Measurements from ENCODE around the gene PAQR5. TPM values are rescaled to one million over a fixed set of nuclear protein-coding genes. Genes with fewer than 3 reads are reported as not detected.
"Not testable (repeated sequence)": the region's sequence is repeated elsewhere in the genome, so short reads cannot be mapped to it uniquely, and the experiment has no call there.

Gene PAQR5
- total RNA-seq, 1 donor from 2014 or later: 1.5 TPM

GRCh38 chr15:69380726-69381105, 82.0 kb downstream of the PAQR5 start:
- H3K9me3 Mint-ChIP-seq (ENCODE audit: unreplicated experiment): no peaks in the 10 kb centered on the region
- no peaks in the 10 kb centered on the region for H3K27me3 Mint-ChIP-seq (ENCODE audit: unreplicated experiment)
- TF ChIP-seq, protein P1, sequence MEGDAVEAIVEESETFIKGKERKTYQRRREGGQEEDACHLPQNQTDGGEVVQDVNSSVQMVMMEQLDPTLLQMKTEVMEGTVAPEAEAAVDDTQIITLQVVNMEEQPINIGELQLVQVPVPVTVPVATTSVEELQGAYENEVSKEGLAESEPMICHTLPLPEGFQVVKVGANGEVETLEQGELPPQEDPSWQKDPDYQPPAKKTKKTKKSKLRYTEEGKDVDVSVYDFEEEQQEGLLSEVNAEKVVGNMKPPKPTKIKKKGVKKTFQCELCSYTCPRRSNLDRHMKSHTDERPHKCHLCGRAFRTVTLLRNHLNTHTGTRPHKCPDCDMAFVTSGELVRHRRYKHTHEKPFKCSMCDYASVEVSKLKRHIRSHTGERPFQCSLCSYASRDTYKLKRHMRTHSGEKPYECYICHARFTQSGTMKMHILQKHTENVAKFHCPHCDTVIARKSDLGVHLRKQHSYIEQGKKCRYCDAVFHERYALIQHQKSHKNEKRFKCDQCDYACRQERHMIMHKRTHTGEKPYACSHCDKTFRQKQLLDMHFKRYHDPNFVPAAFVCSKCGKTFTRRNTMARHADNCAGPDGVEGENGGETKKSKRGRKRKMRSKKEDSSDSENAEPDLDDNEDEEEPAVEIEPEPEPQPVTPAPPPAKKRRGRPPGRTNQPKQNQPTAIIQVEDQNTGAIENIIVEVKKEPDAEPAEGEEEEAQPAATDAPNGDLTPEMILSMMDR (IDR thresholded peaks at IDR 0.05): no peak
- H3K36me3 Mint-ChIP-seq (ENCODE audit: unreplicated experiment): no peaks in the 10 kb centered on the region
- no peaks in the 10 kb centered on the region for H3K4me1 Mint-ChIP-seq (ENCODE audit: unreplicated experiment)
- no peak overlapping the region for H3K4me3 Mint-ChIP-seq (ENCODE audit: unreplicated experiment)
- DNase-seq (ENCODE audit: extremely low spot score, unreplicated experiment): no peak
- no peak overlapping the region for H3K27ac Mint-ChIP-seq (ENCODE audit: unreplicated experiment)

GRCh38 chr15:69382176-69382575, 83.5 kb downstream of the PAQR5 start:
- DNase-seq (ENCODE audit: extremely low spot score, unreplicated experiment); H3K27ac Mint-ChIP-seq (ENCODE audit: unreplicated experiment); H3K4me3 Mint-ChIP-seq (ENCODE audit: unreplicated experiment); H3K9me3 Mint-ChIP-seq (ENCODE audit: unreplicated experiment); H3K27me3 Mint-ChIP-seq (ENCODE audit: unreplicated experiment); H3K4me1 Mint-ChIP-seq (ENCODE audit: unreplicated experiment); H3K36me3 Mint-ChIP-seq (ENCODE audit: unreplicated experiment): not testable (repeated sequence)

DNA sequence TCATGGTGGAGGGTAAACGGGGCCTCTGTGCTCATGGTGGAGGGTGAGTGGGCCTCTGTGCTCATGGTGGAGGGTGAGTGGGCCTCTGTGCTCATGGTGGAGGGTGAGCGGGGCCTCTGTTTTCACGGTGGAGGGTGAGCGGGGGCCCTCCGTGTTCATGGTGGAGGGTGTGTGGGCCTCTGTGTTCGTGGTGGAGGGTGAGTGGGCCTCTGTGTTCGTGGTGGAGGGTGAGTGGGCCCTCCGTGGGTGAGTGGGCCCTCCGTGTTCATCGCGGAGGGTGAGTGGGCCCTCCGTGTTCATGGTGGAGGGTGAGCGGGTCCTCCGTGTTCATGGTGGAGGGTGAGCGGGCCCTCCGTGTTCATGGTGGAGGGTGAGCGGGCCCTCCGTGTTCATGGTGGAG, 85.4 kb downstream of the PAQR5 start:
- not testable (repeated sequence) for H3K27ac Mint-ChIP-seq (ENCODE audit: unreplicated experiment); H3K36me3 Mint-ChIP-seq (ENCODE audit: unreplicated experiment); DNase-seq (ENCODE audit: extremely low spot score, unreplicated experiment); H3K4me3 Mint-ChIP-seq (ENCODE audit: unreplicated experiment); H3K27me3 Mint-ChIP-seq (ENCODE audit: unreplicated experiment); H3K9me3 Mint-ChIP-seq (ENCODE audit: unreplicated experiment)
- H3K4me1 Mint-ChIP-seq (ENCODE audit: unreplicated experiment): peaks cover 16% of the 10 kb centered on the region

GRCh38 chr15:69384626-69385598, 86.2 kb downstream of the PAQR5 start:
- Mint-ChIP-seq H3K4me1 (ENCODE audit: unreplicated experiment) (peaks cover 16% of the 10 kb centered on the region), H3K27me3 (ENCODE audit: unreplicated experiment) (no peaks in the 10 kb centered on the region), H3K9me3 (ENCODE audit: unreplicated experiment) (no peaks in the 10 kb centered on the region), H3K4me3 (ENCODE audit: unreplicated experiment) (no peak overlapping the region), H3K27ac (ENCODE audit: unreplicated experiment) (no peak overlapping the region), H3K36me3 (ENCODE audit: unreplicated experiment) (no peaks in the 10 kb centered on the region)
- TF ChIP-seq, protein P1 (IDR thresholded peaks at IDR 0.05): no peak
- DNase-seq (ENCODE audit: extremely low spot score, unreplicated experiment): no peak

GRCh38 chr15:69385831-69386230, 87.1 kb downstream of the PAQR5 start:
- H3K27me3 Mint-ChIP-seq (ENCODE audit: unreplicated experiment): no peaks in the 10 kb centered on the region
- H3K4me1 Mint-ChIP-seq (ENCODE audit: unreplicated experiment): peaks cover 16% of the 10 kb centered on the region
- no peak for DNase-seq (ENCODE audit: extremely low spot score, unreplicated experiment)
- H3K36me3 Mint-ChIP-seq (ENCODE audit: unreplicated experiment): no peaks in the 10 kb centered on the region
- TF ChIP-seq, protein P1 (IDR thresholded peaks at IDR 0.05): no peak
- no peak overlapping the region for H3K4me3 Mint-ChIP-seq (ENCODE audit: unreplicated experiment)
- H3K9me3 Mint-ChIP-seq (ENCODE audit: unreplicated experiment): no peaks in the 10 kb centered on the region
- H3K27ac Mint-ChIP-seq (ENCODE audit: unreplicated experiment): no peak overlapping the region

DNA sequence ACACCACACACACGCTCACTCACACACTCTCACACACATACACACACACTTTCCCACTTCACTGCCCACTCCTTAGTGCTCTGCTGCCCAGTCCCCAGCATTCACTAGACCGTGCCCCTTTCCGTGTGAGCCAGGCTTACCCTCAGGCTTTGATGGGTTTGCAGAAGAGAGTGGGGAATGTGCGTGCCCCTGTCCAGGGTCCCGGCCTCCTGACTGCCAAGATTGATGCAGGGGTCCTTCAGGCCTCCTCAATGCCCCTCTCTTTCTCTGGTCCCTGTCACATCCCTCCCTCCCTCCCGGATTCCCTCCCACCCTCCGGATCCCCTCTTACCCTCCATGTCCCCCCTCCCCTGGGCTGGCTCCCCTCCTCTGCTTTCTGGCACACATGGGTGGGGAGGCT, 87.6 kb downstream of the PAQR5 start:
- TF ChIP-seq, protein P1 (IDR thresholded peaks at IDR 0.05): no peak
- no peaks in the 10 kb centered on the region for H3K36me3 Mint-ChIP-seq (ENCODE audit: unreplicated experiment)
- no peak overlapping the region for H3K4me3 Mint-ChIP-seq (ENCODE audit: unreplicated experiment)
- no peak for DNase-seq (ENCODE audit: extremely low spot score, unreplicated experiment)
- no peak overlapping the region for H3K27ac Mint-ChIP-seq (ENCODE audit: unreplicated experiment)
- H3K9me3 Mint-ChIP-seq (ENCODE audit: unreplicated experiment): no peaks in the 10 kb centered on the region
- no peaks in the 10 kb centered on the region for H3K27me3 Mint-ChIP-seq (ENCODE audit: unreplicated experiment)
- peaks cover 16% of the 10 kb centered on the region for H3K4me1 Mint-ChIP-seq (ENCODE audit: unreplicated experiment)
